Lung (tissue), 12 donors: Measurements from ENCODE around the gene TRIM10. TPM values are rescaled to one million over a fixed set of nuclear protein-coding genes. Genes with fewer than 3 reads are reported as not detected.
"Not testable (repeated sequence)": the region's sequence is repeated elsewhere in the genome, so short reads cannot be mapped to it uniquely, and the experiment has no call there.

ENCODE experiments used
- ATAC-seq: fragments of 200-7000 bp; cut with Tn5 transposase; one replicate; pipeline ENCODE4 v1.9.1; 2020; ENCODE audit warnings: moderate number of reproducible peaks; ENCODE audit not compliant: insufficient read depth, low FRiP score
- DNase-seq, 3 donors: peaks; one replicate each; pipeline ENCODE4 v3.0.0-alpha.2; 2013 to 2017
- H3K27ac ChIP-seq, 2 donors: one replicate each; pipeline ENCODE4 v1.5.1; 2013; ENCODE audit warnings: mild to moderate bottlenecking in 2 of 2, moderate library complexity in 2 of 2, control low read depth in 1 of 2, inconsistent platforms in 1 of 2, low read depth in 1 of 2, low read length in 1 of 2
- H3K27me3 ChIP-seq, 3 donors: one replicate each; pipeline ENCODE4 v1.5.1; 2013; ENCODE audit warnings: low read length in 2 of 3; ENCODE audit not compliant: control insufficient read depth in 3 of 3, insufficient read depth in 3 of 3
- H3K36me3 ChIP-seq, 4 donors: one replicate each; pipeline ENCODE4 v1.5.1; 2013; ENCODE audit warnings: low read length in 4 of 4, mild to moderate bottlenecking in 1 of 4, moderate library complexity in 1 of 4; ENCODE audit not compliant: control insufficient read depth in 4 of 4, insufficient read depth in 4 of 4
- H3K4me1 ChIP-seq, 5 donors: one replicate each; pipeline ENCODE4 v1.5.1; 2013; ENCODE audit warnings: low read length in 5 of 5, mild to moderate bottlenecking in 2 of 5, moderate library complexity in 1 of 5; ENCODE audit not compliant: control insufficient read depth in 5 of 5, insufficient read depth in 5 of 5
- H3K4me3 ChIP-seq: one replicate; pipeline ENCODE4 v1.5.1; 2013; ENCODE audit warnings: mild to moderate bottlenecking, control low read depth, moderate library complexity
- H3K9ac ChIP-seq, 2 donors: one replicate each; pipeline ENCODE4 v1.5.1; 2013; ENCODE audit warnings: low read length in 2 of 2, control low read depth in 1 of 2; ENCODE audit not compliant: insufficient read depth in 1 of 2
- H3K9me3 ChIP-seq, 4 donors: one replicate each; pipeline ENCODE4 v1.5.1; 2013; ENCODE audit warnings: low read length in 3 of 4, mild to moderate bottlenecking in 1 of 4, moderate library complexity in 1 of 4; ENCODE audit not compliant: control insufficient read depth in 4 of 4, insufficient read depth in 3 of 4
- CTCF ChIP-seq: IDR thresholded peaks from 2 replicates; pipeline ENCODE4 v1.5.1; 2012; ENCODE audit warnings: mild to moderate bottlenecking; ENCODE audit errors: control extremely low read depth, extremely low read depth
- WGBS, 2 donors: extraction: QIAGEN DNeasy Blood & Tissue Kit; methylation state at CpG; one replicate each; pipeline ENCODE4 v1.1.7; 2013; 5-methylcytosine and 5-hydroxymethylcytosine counted together
- polyA plus RNA-seq, 2 donors: library from polyadenylated mRNA; stranded (reverse); fragments of 200-250 nt; gene quantifications; one replicate each; pipeline ENCODE4 v1.2.1, GENCODE V29; 2013
- total RNA-seq, 2 donors: library from RNA; depleted of rRNA in 1 of 2; stranded (reverse); fragments of >200 nt in 1 of 2; gene quantifications; one replicate each; pipeline ENCODE4 v1.2.1, GENCODE V29; 2014 to 2021
- donor health status: control.
- donor health status: control.
- donor health status: Bipolar disorder and iron deficiency.
- donor health status: healthy.
- donor health status: DM: yes; HTN: yes; CAD: no.

Gene TRIM10
- total and polyA plus RNA-seq, 4 donors, result 0.06 to 1.8 (median 0.09) TPM

GRCh38 chr6:30167101-30167500 is 6.1 kb upstream of the TRIM10 start:
- Histone ChIP-seq H3K4me1 (peaks cover 0 to 5% (median 0%) of the 10 kb centered on the region in 5 donors), H3K27ac (no peak overlapping the region), H3K27me3 (peaks cover 7 to 46% (median 42%) of the 10 kb centered on the region in 3 donors), H3K9ac (no peak overlapping the region), H3K9me3 (no peaks in the 10 kb centered on the region), H3K36me3 (no peaks in the 10 kb centered on the region), H3K4me3 (no peak overlapping the region)
- WGBS, 2 donors, result 47 to 49% methylated on average over 6 of the region's 6 CpGs
- no peak for TF ChIP-seq CTCF
- DNase-seq, result no peak
- no peak for ATAC-seq

- not testable (repeated sequence) for H3K36me3 ChIP-seq, H3K9me3 ChIP-seq, H3K27ac ChIP-seq, DNase-seq, H3K9ac ChIP-seq, ATAC-seq, H3K4me1 ChIP-seq, H3K4me3 ChIP-seq
- WGBS, 2 donors, result 90 to 95% methylated on average over 1 of the region's 1 CpG
- peaks cover 0 to 29% (median 27%) of the 10 kb centered on the region in 3 donors for H3K27me3 ChIP-seq
Observed at GRCh38 chr6:30165238-30165637, 4.2 kb upstream of the TRIM10 start.

GRCh38 chr6:30164714-30165113 is 3.7 kb upstream of the TRIM10 start:
- ATAC-seq (no peak), DNase-seq (no peak)
- WGBS, 2 donors, result 83 to 91% methylated on average over 4 of the region's 4 CpGs
- no peak overlapping the region for H3K9ac ChIP-seq
- H3K27ac ChIP-seq, result no peak overlapping the region
- no peaks in the 10 kb centered on the region for H3K36me3 ChIP-seq
- H3K27me3 ChIP-seq, result peaks cover 0 to 31% (median 22%) of the 10 kb centered on the region in 3 donors
- no peaks in the 10 kb centered on the region for H3K9me3 ChIP-seq
- no peak for TF ChIP-seq CTCF
- H3K4me3 ChIP-seq, result no peak overlapping the region
- H3K4me1 ChIP-seq, result no peaks in the 10 kb centered on the region

- Histone ChIP-seq H3K9ac (no peak overlapping the region), H3K36me3 (no peaks in the 10 kb centered on the region), H3K9me3 (no peaks in the 10 kb centered on the region), H3K4me3 (no peak overlapping the region), H3K27me3 (peaks cover 0 to 29% (median 18%) of the 10 kb centered on the region in 3 donors), H3K4me1 (no peaks in the 10 kb centered on the region), H3K27ac (no peak overlapping the region)
- no peak for DNase-seq
- ATAC-seq, result no peak
- TF ChIP-seq CTCF, result no peak
- 91 to 94% methylated on average over 16 of the region's 16 CpGs for WGBS, 2 donors
Observed at GRCh38 chr6:30163918-30164654, 3.1 kb upstream of the TRIM10 start.
